Measurements from ENCODE around the gene MC5R. TPM values are rescaled to one million over a fixed set of nuclear protein-coding genes. Genes with fewer than 3 reads are reported as not detected.

Gene MC5R
- total and polyA plus RNA-seq, 11 donors: not detected

DNA sequence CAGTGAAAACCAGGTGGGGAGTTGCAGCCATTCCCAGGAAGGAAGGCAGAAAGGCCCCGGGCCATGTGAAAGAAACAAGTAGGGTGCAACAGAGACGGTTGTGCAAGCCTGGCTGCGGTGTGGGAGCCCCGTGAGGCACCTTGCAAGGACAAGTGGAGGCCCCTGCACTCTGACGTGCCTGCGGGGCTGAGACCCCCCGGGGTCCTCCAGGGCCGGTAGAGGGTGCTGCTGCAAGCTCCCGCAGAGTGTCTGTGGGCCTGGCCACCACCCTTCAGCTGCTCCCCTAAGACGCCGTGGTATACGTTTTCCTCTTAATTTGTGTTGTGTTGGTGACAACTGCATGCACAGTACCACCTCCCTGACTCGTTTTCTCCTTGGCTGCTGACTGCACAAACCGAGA lies 27.4 kb upstream of the MC5R start:
- Histone ChIP-seq H3K4me3 (no peak overlapping the region), H3K27ac (no peak overlapping the region), H3K27me3 (peaks cover 0 to 18% (median 0%) of the 10 kb centered on the region in 9 donors), H3K36me3 (no peaks in the 10 kb centered on the region), H3K4me1 (peaks cover 0 to 15% (median 4%) of the 10 kb centered on the region in 12 donors), H3K9me3 (no peaks in the 10 kb centered on the region)
- ATAC-seq (no peak), DNase-seq (no peak)
- intact Hi-C loops (cut with DNase I): loop anchor here in 2 of 10 donors (10.0 kb wide), 2 partner anchors 72 to 582 kb away; partner anchors contain the start of genes FAM210A (in 1 of the 2), LDLRAD4 (in 1 of the 2) and RNMT (in 1 of the 2)
- 76 to 83% (median 79%) methylated on average over 13 to 14 of the region's 14 CpGs for WGBS, 4 donors
- TF ChIP-seq POLR2A (IDR thresholded peaks at IDR 0.05): no peak
- TF ChIP-seq, protein P1, sequence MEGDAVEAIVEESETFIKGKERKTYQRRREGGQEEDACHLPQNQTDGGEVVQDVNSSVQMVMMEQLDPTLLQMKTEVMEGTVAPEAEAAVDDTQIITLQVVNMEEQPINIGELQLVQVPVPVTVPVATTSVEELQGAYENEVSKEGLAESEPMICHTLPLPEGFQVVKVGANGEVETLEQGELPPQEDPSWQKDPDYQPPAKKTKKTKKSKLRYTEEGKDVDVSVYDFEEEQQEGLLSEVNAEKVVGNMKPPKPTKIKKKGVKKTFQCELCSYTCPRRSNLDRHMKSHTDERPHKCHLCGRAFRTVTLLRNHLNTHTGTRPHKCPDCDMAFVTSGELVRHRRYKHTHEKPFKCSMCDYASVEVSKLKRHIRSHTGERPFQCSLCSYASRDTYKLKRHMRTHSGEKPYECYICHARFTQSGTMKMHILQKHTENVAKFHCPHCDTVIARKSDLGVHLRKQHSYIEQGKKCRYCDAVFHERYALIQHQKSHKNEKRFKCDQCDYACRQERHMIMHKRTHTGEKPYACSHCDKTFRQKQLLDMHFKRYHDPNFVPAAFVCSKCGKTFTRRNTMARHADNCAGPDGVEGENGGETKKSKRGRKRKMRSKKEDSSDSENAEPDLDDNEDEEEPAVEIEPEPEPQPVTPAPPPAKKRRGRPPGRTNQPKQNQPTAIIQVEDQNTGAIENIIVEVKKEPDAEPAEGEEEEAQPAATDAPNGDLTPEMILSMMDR (IDR thresholded peaks at IDR 0.05): no peak

GRCh38 chr18:13797157-13797611 lies 26.8 kb upstream of the MC5R start:
- Histone ChIP-seq H3K4me3 (no peak overlapping the region), H3K9me3 (no peaks in the 10 kb centered on the region), H3K27ac (no peak overlapping the region), H3K36me3 (no peaks in the 10 kb centered on the region), H3K4me1 (peaks cover 0 to 15% (median 4%) of the 10 kb centered on the region in 12 donors), H3K27me3 (peaks cover 0 to 18% (median 0%) of the 10 kb centered on the region in 9 donors)
- no peak for ATAC-seq
- no peak for DNase-seq
- TF ChIP-seq, protein P1 (IDR thresholded peaks at IDR 0.05): no peak
- TF ChIP-seq POLR2A (IDR thresholded peaks at IDR 0.05): no peak
- 37 to 52% (median 44%) methylated on average over 3 of the region's 3 CpGs for WGBS, 4 donors
- intact Hi-C loops (cut with DNase I): loop anchor here in 2 of 10 donors (10.0 kb wide), 2 partner anchors 72 to 582 kb away; partner anchors contain the start of genes FAM210A (in 1 of the 2), LDLRAD4 (in 1 of the 2) and RNMT (in 1 of the 2)

GRCh38 chr18:13799396-13799795 lies 24.6 kb upstream of the MC5R start:
- intact Hi-C loops (cut with DNase I): loop anchor here in 2 of 10 donors (10.0 kb wide), 2 partner anchors 75 to 585 kb away; partner anchors contain the start of genes FAM210A (in 1 of the 2), LDLRAD4 (in 1 of the 2) and RNMT (in 1 of the 2)

More at GRCh38 chr18:13799396-13799795, 24.6 kb upstream of the MC5R start:
- Histone ChIP-seq H3K27me3 (peaks cover 0 to 25% (median 0%) of the 10 kb centered on the region in 9 donors), H3K36me3 (no peaks in the 10 kb centered on the region), H3K9me3 (no peaks in the 10 kb centered on the region), H3K4me3 (no peak overlapping the region), H3K4me1 (peaks cover 0 to 15% (median 4%) of the 10 kb centered on the region in 12 donors), H3K27ac (no peak overlapping the region)
- ATAC-seq: no peak
- 93 to 96% (median 95%) methylated on average over 11 of the region's 11 CpGs for WGBS, 4 donors
- DNase-seq: no peak
- TF ChIP-seq, protein P1 (IDR thresholded peaks at IDR 0.05): no peak
- no peak for TF ChIP-seq POLR2A (IDR thresholded peaks at IDR 0.05)

Measured in heart left ventricle (tissue), 16 donors.